DOHH2 (cell line): ENCODE results near the gene POU2F1.

Experiments used
- H3F3A ChIP-seq: fragments of 200-600 bp; sonication (generic), shearing (Covaris generic); 2 replicates; pipeline ENCODE4 v1.6.0; 2016; ENCODE audit warnings: antibody characterized with exemption, mild to moderate bottlenecking; ENCODE audit not compliant: control insufficient read depth, insufficient read depth
- H3K27ac ChIP-seq: fragments of 200-600 bp; sonication (generic); 2 replicates; pipeline ENCODE4 v1.5.1; 2014; ENCODE audit warnings: low read depth, mild to moderate bottlenecking, low read length, moderate library complexity
- H3K27me3 ChIP-seq: fragments of 200-600 bp; sonication (generic); 2 replicates; pipeline ENCODE4 v1.6.1; 2014; ENCODE audit warnings: mild to moderate bottlenecking, low read length, mixed read lengths; ENCODE audit not compliant: control insufficient read depth
- H3K36me3 ChIP-seq: fragments of 200-600 bp; sonication (generic); 2 replicates; pipeline ENCODE4 v1.6.1; 2014; ENCODE audit warnings: mild to moderate bottlenecking, low read length, moderate library complexity, mixed read lengths; ENCODE audit not compliant: control insufficient read depth
- H3K4me1 ChIP-seq: fragments of 200-600 bp; sonication (generic); 2 replicates; pipeline ENCODE4 v1.6.1; 2014; ENCODE audit warnings: mild to moderate bottlenecking, low read length, mixed read lengths; ENCODE audit not compliant: control insufficient read depth
- H3K4me2 ChIP-seq: fragments of 200-600 bp; sonication (generic); 2 replicates; pipeline ENCODE4 v1.6.0; 2014; ENCODE audit warnings: mild to moderate bottlenecking, low read length, moderate library complexity
- H3K4me3 ChIP-seq: fragments of 200-600 bp; sonication (generic); 2 replicates; pipeline ENCODE4 v1.5.1; 2014; ENCODE audit warnings: mild to moderate bottlenecking, low read length, mixed read lengths
- H3K79me2 ChIP-seq: fragments of 200-600 bp; sonication (generic); 2 replicates; pipeline ENCODE4 v1.6.1; 2014; ENCODE audit warnings: mild to moderate bottlenecking, low read length, mixed read lengths; ENCODE audit not compliant: control insufficient read depth
- H3K9me2 ChIP-seq: fragments of 200-600 bp; sonication (generic); replicated peaks from 2 replicates; pipeline ENCODE4 v1.6.1; 2014; ENCODE audit warnings: mild to moderate bottlenecking, low read length, mixed read lengths; ENCODE audit not compliant: control insufficient read depth
- H3K9me3 ChIP-seq: fragments of 200-600 bp; sonication (generic); 2 replicates; pipeline ENCODE4 v1.6.1; 2014; ENCODE audit warnings: antibody characterized with exemption, low read length, mixed read lengths; ENCODE audit not compliant: control insufficient read depth, insufficient read depth
- H4K20me1 ChIP-seq: fragments of 200-600 bp; sonication (generic); 2 replicates; pipeline ENCODE4 v1.6.0; 2014; ENCODE audit warnings: low read depth, mild to moderate bottlenecking, antibody characterized with exemption, low read length, moderate library complexity; ENCODE audit not compliant: control insufficient read depth, insufficient read depth
- EZH2phosphoT487 ChIP-seq: fragments of 200-600 bp; sonication (generic); IDR thresholded peaks from 2 replicates; pipeline ENCODE4 v1.6.1; 2017; ENCODE audit warnings: borderline replicate concordance, mild to moderate bottlenecking, antibody characterized with exemption, low read length, moderate library complexity, mixed read lengths
- TF ChIP-seq, protein P1 (sequence below): fragments of 200-600 bp; sonication (generic); IDR thresholded peaks from one replicate; pipeline ENCODE4 v1.5.1; 2014; ENCODE audit warnings: antibody characterized with exemption, mild to moderate bottlenecking, low read depth, low read length; ENCODE audit not compliant: poor library complexity, severe bottlenecking

Gene POU2F1

DNA sequence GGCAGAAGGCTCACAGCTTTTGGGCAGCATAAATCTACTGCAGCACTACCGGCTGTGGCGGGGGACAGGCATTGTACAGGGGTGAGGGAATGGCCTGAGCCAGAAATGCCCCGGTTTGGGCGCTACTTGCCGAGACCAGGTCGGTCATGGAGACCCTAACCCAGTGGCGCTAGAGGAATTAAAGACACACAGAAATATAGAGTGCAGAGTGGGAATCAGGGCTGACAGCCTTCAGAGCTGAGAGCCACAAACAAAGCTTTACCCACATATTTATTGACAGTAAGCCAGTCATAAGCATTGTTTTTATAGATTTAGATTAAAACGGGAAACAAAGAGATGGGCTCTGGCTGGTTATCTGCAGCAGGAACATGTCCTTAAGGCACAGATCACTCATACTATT, 101.8 kb downstream of the POU2F1 start:
- Histone ChIP-seq H3K9me2 (no peaks in the 10 kb centered on the region), H3K27me3 (no peaks in the 10 kb centered on the region), H3F3A (peaks cover 11% of the 10 kb centered on the region), H4K20me1 (no peaks in the 10 kb centered on the region), H3K9me3 (peaks cover 48% of the 10 kb centered on the region), H3K4me2 (no peak overlapping the region), H3K4me3 (no peak overlapping the region), H3K36me3 (peaks cover 5% of the 10 kb centered on the region), H3K4me1 (peaks cover 15% of the 10 kb centered on the region), H3K27ac (no peak overlapping the region), H3K79me2 (0 out of 2 replicates have a peak, but pooled peaks cover 5% of the 10 kb centered on the region)
- TF ChIP-seq, protein P1, sequence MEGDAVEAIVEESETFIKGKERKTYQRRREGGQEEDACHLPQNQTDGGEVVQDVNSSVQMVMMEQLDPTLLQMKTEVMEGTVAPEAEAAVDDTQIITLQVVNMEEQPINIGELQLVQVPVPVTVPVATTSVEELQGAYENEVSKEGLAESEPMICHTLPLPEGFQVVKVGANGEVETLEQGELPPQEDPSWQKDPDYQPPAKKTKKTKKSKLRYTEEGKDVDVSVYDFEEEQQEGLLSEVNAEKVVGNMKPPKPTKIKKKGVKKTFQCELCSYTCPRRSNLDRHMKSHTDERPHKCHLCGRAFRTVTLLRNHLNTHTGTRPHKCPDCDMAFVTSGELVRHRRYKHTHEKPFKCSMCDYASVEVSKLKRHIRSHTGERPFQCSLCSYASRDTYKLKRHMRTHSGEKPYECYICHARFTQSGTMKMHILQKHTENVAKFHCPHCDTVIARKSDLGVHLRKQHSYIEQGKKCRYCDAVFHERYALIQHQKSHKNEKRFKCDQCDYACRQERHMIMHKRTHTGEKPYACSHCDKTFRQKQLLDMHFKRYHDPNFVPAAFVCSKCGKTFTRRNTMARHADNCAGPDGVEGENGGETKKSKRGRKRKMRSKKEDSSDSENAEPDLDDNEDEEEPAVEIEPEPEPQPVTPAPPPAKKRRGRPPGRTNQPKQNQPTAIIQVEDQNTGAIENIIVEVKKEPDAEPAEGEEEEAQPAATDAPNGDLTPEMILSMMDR, result no peak
- no peak for TF ChIP-seq EZH2phosphoT487

DNA sequence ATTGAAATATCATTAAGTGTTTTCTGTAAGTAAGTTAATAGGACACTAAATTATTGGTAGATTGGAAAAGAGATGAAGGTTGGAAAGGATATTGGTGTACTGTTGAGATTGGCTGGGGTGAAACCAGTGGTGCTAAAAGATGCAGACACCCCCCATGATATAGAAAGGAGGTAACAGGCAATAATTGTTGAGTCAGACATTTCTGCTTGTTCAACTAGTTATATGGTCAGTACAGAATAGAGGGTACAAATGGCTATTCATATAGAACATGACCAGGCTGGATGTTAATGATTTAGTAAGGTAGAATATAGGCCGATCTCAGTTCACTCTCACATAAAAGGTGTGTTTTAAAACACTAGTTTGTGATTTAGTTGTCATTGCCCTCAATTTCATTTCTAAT, 104.5 kb downstream of the POU2F1 start:
- peaks cover 35% of the 10 kb centered on the region for H3F3A ChIP-seq
- no peak overlapping the region for H3K4me2 ChIP-seq
- no peak for TF ChIP-seq EZH2phosphoT487
- TF ChIP-seq, protein P1, result no peak
- no peaks in the 10 kb centered on the region for H3K9me2 ChIP-seq
- H3K79me2 ChIP-seq, result peaks cover 9% of the 10 kb centered on the region
- no peaks in the 10 kb centered on the region for H4K20me1 ChIP-seq
- H3K4me3 ChIP-seq, result no peak overlapping the region
- peaks cover 12% of the 10 kb centered on the region for H3K36me3 ChIP-seq
- no peaks in the 10 kb centered on the region for H3K27me3 ChIP-seq
- H3K4me1 ChIP-seq, result peaks cover 31% of the 10 kb centered on the region
- peaks cover 29% of the 10 kb centered on the region for H3K9me3 ChIP-seq
- no peak overlapping the region for H3K27ac ChIP-seq

DNA sequence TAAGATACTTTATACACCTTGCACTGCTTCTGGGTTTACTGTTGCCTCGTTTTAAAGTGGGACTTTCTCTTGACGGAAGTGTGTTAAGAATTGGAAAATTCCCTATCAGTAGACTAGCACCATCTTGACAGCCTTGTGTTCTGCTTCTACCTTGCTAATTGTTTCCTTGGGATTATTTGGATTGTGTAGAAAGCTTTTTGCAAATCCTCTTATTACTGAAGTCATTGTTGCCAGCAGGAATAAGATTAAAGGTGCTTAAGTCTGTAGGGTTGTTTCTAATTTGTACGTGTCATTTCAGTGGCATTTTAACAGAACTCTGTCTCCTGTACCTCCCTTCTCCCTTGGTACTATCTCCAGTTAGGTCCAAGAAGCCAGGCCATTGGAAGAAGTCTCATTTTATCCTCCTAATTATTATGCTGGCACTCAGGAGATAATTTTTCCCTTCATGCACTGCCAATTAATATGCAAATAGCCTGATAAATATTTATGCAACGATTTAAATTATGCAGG, 107.7 kb downstream of the POU2F1 start:
- no peaks in the 10 kb centered on the region for H4K20me1 ChIP-seq
- no peaks in the 10 kb centered on the region for H3K27me3 ChIP-seq
- peaks cover 7% of the 10 kb centered on the region; the same call in 1 of the 2 replicates for H3K9me3 ChIP-seq
- peak overlapping the region; percentile 100 for H3K27ac ChIP-seq
- peak overlapping the region; percentile 75 for H3K4me3 ChIP-seq
- H3F3A ChIP-seq, result peaks cover 48% of the 10 kb centered on the region
- no peaks in the 10 kb centered on the region for H3K9me2 ChIP-seq
- peaks cover 42% of the 10 kb centered on the region for H3K4me1 ChIP-seq
- H3K4me2 ChIP-seq, result peak overlapping the region; percentile 77
- H3K36me3 ChIP-seq, result peaks cover 23% of the 10 kb centered on the region
- no peak for TF ChIP-seq EZH2phosphoT487
- TF ChIP-seq, protein P1, result no peak
- H3K79me2 ChIP-seq, result peaks cover 41% of the 10 kb centered on the region
